Kidney glomerular epithelial cell (primary cell): ENCODE data around the gene TP73.

ENCODE experiments used
- DNase-seq: peaks from one replicate; lab custom pipeline; 2025; lab: John Stamatoyannopoulos, UW

TP73 gene

GRCh38 chr1:3768811-3769390 lies 116.6 kb downstream of the TP73 start:
- no peak for DNase-seq

- DNase-seq = no peak
Observed at GRCh38 chr1:3770047-3770765, 117.9 kb downstream of the TP73 start.

GRCh38 chr1:3771108-3772026 lies 119.1 kb downstream of the TP73 start:
- no peak for DNase-seq

- peak; percentile 53 for DNase-seq
Observed at GRCh38 chr1:3772027-3772714, 119.9 kb downstream of the TP73 start.

GRCh38 chr1:3772715-3773571 lies 120.6 kb downstream of the TP73 start, which contains the start of gene SMIM1:
TSS of gene SMIM1 (plus strand) at chr1:3772749. CDS start at chr1:3775374, 2,625 bp downstream.
- no peak for DNase-seq

- DNase-seq = no peak
Observed at GRCh38 chr1:3773572-3774275, 121.4 kb downstream of the TP73 start.

GRCh38 chr1:3774276-3774945 lies 122.1 kb downstream of the TP73 start:
- no peak for DNase-seq

- peak; percentile 37 for DNase-seq
Observed at GRCh38 chr1:3774946-3775489, 122.7 kb downstream of the TP73 start.

GRCh38 chr1:3775490-3776230 lies 123.3 kb downstream of the TP73 start:
- DNase-seq = peak; percentile 43

GRCh38 chr1:3776231-3776961 lies 124.1 kb downstream of the TP73 start:
- no peak for DNase-seq

GRCh38 chr1:3777078-3777547 lies 124.8 kb downstream of the TP73 start:
- DNase-seq = no peak

- no peak for DNase-seq
Observed at GRCh38 chr1:3777647-3778589, 125.6 kb downstream of the TP73 start.

GRCh38 chr1:3778590-3779264 lies 126.4 kb downstream of the TP73 start:
- no peak for DNase-seq

GRCh38 chr1:3779265-3779911 lies 127.1 kb downstream of the TP73 start:
- DNase-seq = no peak

GRCh38 chr1:3779912-3780416 lies 127.6 kb downstream of the TP73 start:
- DNase-seq = no peak

GRCh38 chr1:3780901-3781300 lies 128.6 kb downstream of the TP73 start:
- no peak for DNase-seq
